Measurements from ENCODE around the gene RARRES1.

The RARRES1 gene

DNA sequence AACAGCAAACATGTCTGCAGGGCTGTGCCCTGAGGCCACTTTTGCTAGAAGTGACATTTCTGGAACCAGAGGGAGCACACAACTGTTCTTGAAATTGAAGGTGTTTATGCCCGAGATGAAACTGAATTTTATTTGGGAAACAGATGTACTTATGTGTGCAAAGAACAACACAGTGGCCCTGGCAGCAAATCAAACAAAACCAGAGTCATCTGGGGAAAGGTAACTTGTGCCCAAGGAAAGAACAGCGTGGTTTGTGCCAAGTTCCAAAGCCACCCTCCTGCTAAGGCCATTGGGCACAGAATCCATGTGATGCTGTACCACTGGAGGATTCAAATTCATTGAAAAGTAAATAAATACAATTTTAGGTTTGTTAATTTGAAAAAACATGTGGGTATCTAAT lies 31.2 kb upstream of the RARRES1 start:
- no peak for DNase-seq

GRCh38 chr3:158762701-158763100 lies 30.4 kb upstream of the RARRES1 start:
- no peak for DNase-seq

DNA sequence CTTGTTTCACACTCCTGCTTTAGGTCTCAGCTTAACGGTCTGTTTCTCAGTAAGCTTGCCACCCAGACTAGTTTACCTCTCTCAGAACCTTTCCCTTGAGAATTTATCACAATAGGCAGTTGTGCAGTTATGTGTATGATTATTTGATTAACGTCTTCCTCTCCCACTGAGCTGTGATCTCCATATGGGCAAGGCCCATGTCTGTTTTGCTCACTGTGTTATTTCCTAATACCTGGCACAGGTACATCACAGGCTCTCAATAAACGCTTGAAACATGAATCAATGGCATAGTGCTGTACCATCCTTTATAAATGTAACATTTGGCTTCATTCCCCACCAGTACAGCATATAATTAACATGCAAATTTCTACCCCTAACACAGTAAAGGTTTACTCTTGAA lies 29.1 kb upstream of the RARRES1 start:
- no peak for DNase-seq

GRCh38 chr3:158755421-158755820 lies 23.2 kb upstream of the RARRES1 start:
- DNase-seq: no peak

- no peak for DNase-seq
These were observed 21.6 kb upstream of the RARRES1 start for GRCh38 chr3:158753854-158754253.

GRCh38 chr3:158751316-158751715 lies 19.1 kb upstream of the RARRES1 start:
- no peak for DNase-seq

- no peak for DNase-seq
These were observed 17.8 kb upstream of the RARRES1 start for GRCh38 chr3:158750016-158750415.

DNA sequence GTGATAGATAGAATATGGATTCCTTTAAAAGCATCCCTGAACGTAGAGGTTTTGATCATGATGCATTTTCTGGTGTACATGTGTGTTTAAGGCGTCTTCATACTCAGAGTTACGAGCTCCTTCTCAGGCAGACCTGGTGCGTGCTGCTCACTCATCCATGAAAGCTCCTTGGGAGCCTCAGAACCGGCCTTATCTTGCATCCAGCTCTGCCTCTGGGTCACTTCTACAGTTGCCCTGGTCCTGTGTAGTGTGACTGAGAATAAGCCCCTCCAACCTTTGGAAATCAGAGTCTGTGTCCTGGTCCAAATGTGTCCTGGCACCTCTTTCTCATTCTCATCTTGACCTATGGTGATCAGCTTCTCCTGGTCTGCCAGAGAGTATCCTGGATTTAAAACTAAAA lies 17.3 kb upstream of the RARRES1 start:
- DNase-seq: no peak

- no peak for DNase-seq
These were observed 16.1 kb upstream of the RARRES1 start for GRCh38 chr3:158748237-158748828.

DNA sequence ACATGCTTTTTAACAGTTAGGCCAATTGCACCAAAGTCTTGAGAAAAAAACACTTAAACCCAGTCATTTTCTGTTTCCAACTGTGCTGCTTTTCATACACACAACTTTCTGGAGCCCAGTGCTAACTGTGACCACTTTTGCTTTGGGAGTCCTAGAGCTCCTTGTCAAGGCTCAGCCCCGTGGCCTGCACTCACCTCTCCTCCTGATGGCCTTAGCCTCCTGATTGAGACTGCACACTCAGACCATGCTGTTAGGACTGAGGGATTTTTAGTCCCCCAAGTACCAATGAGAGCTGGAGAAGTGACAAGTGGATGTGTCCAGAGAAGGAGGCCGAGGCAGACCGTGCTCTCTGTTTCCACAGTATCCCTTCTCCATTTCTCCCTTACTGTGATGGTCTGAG lies 15.2 kb upstream of the RARRES1 start:
- DNase-seq: no peak

- DNase-seq: no peak
These were observed 13.3 kb upstream of the RARRES1 start for GRCh38 chr3:158745551-158745950.

DNA sequence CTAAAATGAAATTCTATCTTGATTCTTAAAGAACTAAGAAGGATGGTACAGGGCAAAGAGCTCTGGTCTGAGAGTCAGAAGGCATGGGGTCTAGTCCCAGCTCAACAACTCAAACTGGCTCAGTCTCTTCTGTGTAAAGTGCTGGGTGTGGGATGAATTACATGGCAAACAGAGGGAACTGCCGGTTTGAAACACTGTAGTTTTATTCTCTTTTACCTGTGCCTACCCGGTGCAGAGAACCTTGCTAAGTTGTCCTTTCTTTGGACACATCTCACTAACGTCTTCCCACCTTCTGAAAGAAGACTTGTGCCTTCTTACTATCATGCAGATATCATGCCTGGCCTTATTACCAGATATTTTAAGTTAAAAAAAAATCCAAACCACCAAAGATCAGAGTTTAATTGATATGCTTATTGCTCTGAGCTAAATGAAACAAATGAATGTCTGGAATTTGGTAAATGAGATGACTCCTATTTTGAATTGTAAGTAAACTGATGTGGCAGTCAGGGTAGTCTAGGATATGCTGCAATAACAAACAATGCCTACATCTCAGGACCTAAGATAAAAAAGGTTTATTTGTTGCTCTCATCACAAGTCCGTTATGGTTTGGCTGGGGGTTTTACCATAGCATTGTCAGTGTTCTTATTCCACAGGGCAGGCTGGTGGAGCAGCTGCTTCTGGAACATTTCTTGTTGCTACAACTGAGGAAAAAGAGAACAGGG lies 12.5 kb upstream of the RARRES1 start:
- no peak for DNase-seq

DNA sequence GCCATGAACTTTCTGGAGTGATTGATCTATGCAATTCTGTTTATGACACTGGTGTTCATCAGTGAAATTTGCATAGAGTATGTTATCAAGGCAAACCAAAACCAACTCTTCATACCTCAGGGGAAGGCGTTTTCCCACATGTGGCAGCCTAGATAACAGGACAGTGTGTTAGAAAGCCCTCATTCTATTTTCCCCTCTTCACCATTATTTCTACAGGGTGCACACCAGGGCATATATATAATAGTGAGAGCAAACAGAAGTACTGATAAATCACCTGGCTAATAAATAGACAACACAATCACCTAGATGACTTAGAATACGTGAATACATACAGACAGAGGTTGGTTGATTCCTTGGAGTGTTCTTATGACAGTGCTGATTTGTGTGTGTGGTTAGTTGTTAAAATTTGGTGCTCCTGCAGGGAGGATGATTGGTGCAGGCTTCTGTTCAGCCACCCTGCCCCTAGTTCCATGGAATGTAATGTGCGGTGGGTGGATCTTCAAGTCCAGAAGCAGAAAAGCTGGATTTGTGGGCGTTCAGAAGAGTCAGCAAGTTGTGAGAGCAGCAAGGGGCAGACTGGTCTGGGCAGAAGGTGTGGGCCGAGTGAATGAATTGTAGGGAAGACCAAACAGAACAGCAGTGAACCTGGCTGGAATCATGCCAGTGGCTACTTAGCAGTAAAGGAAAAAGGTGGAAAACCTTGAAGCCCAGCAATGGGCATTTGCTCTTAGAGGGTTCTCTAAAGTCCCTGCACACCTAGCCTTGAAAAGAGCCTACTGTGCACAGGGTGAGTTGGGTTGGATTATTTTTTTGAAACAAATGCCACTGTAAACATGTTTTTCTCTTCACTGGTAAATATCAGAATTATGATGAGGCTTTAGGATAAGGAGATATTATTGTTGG lies 11.7 kb upstream of the RARRES1 start:
- DNase-seq: no peak

DNA sequence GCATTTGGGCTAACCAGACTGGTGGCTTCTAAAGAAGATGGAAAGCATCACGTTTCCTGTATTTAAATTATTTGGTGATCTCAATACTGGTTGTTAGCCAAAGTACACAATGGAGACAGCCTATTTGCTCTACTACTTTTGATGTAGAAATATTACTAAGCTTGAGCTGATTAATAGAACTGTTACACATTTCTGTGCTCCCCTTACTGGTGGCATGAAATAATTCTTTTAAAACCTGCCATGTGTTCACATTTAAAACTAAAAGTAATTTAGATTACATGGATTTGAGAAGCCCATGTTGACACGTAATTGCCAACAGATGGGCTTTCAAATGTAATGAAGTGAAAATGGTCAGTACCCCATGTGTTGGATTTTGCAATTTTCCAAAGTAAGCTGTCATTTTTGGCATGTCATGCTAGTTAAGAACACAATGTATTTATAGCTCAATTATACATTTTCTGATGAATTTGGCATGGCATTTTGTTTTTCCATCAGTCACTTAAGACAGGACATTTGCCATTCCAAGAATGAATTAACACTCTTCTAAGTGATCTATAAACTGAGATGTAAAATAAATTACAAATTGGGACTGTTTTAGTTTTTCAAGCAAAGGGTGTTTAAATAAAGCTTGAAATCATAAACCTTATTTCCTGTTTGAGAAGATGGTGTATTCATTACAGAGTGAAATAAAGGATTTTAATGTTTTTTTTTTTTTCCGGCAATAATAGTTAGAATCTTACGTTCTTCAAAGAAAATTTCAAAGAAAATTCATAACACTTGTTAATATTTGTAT lies 10.8 kb upstream of the RARRES1 start:
- DNase-seq: no peak

GRCh38 chr3:158739661-158740060 lies 7.4 kb upstream of the RARRES1 start:
- no peak for DNase-seq

GRCh38 chr3:158739078-158739477 lies 6.8 kb upstream of the RARRES1 start:
- no peak for DNase-seq

DNA sequence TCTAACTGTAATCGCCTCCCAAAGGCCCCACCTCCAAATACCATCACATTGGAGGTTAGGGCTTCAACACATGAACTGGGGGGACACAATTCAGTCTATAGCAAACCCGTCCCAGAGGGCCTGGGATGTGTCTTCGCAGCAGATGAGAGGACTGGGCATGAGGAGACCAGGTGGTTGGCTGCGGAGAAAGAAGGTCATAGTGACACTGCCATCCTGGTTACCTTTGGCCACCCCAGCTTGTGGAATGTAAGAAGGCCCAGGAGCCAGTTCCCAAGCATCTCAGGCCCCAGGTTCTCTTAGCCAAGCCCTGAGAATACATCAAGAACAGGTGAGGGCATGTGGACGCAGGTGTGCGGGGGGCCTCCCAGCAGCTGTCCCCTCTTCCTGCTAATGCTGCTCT lies 6.4 kb upstream of the RARRES1 start:
- DNase-seq: no peak

DNA sequence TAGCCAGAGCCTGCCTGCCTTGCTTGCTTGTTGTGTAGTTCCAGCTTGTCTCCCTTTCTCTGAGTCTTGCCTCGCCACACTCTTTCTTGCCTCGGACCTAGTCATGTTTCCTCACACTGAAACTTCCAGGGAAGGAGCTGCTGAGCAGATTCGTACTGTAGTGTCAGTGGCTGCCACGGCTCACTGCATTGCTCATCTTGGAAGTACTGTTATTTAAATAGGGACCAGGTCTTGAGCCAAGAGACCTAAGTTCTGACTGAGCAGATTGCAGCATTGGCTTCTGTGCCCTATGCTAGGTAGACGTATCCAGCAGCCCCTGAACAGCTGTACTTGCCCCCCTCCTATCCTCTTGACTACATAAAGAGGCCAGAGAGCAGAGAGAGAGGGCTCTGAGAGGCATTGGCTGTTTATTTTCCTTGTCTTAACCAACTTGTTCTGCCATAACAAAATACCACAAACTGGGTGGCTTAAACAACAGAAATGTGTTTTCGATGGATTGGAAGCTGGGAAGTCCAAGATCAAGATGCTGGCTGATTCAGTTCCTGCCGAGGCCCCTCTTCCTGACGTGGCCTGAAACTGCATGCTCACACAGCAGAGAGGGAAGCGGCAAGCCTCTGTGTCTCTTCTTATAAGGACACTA lies 5.8 kb upstream of the RARRES1 start:
- no peak for DNase-seq

DNA sequence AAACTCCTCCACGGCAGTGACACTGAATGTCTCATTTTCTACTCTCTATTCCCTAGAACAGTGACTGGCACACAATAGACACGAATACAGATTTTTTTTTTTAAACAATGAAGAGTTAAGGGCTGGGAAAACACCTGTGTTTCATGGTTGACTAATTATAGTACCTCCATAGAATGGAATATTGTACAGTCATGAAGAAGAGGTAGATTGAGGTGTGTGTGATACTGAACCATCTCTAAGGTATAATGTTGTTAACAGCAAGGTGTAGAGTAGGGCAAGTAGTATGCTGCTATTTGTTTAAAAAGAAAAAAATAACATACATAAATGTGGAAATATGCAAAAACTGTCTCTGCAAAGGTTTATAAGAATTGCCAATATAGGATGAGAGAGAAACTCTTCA lies 5.2 kb upstream of the RARRES1 start:
- DNase-seq: no peak

GRCh38 chr3:158735296-158736033 lies 3.2 kb upstream of the RARRES1 start:
- no peak for DNase-seq

DNA sequence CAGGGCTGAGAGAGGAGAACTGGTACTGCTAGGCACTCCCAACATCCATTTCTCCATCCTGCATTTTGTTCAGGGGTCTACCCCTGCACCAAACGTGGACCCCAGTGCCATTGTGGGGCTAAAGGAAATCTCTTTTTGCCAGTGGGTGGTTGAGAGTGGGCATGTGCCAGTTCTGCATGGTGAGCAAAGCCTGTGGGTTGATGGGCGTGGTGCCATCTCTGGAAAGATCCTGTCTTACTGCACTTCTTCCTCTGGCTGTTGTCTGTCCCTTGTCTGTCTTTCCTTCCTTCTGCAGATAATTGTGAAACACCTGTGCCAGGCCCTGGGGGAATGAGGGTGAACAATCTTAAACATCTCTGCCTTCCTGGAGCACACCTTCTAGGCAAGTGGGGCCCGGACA lies 1.4 kb upstream of the RARRES1 start:
- no peak for DNase-seq

GRCh38 chr3:158732856-158733200 lies 571 bp upstream of the RARRES1 start:
- no peak for DNase-seq

Measured in RPMI8226 (cell line).